Esophagus squamous epithelium (tissue), 5 donors: ENCODE results near the gene SH3TC1. TPM values are rescaled to one million over a fixed set of nuclear protein-coding genes. Genes with fewer than 3 reads are reported as not detected.

Experiments
- DNase-seq: peaks from one replicate; lab custom pipeline; 2025; lab: John Stamatoyannopoulos, UW
- H3K27ac ChIP-seq, 4 donors: fragments of 200-600 bp; sonication (generic); one replicate each; pipeline ENCODE4 v1.5.1; 2016 to 2019; ENCODE audit warnings: mild to moderate bottlenecking in 1 of 4
- H3K27me3 ChIP-seq, 4 donors: fragments of 200-600 bp; sonication (generic); 1 replicate in 3 of 4; 2 replicates in 1 of 4; pipeline versions ENCODE4 v1.5.1 to v1.6.0; 2017 to 2021; ENCODE audit warnings: antibody characterized with exemption in 1 of 4
- H3K36me3 ChIP-seq, 3 donors: fragments of 200-600 bp; sonication (generic); one replicate each; pipeline ENCODE4 v1.5.1; 2016 to 2019
- H3K4me1 ChIP-seq, 3 donors: fragments of 200-600 bp; sonication (generic); one replicate each; pipeline ENCODE4 v1.5.1; 2017 to 2019
- H3K4me3 ChIP-seq, 4 donors: fragments of 200-600 bp; sonication (generic); 1 replicate in 3 of 4; 2 replicates in 1 of 4; pipeline ENCODE4 v1.5.1; 2016 to 2019; ENCODE audit warnings: mild to moderate bottlenecking in 2 of 4, moderate library complexity in 1 of 4
- H3K9me3 ChIP-seq, 3 donors: fragments of 200-600 bp; sonication (generic); one replicate each; pipeline ENCODE4 v1.5.1; 2016 to 2019
- CTCF ChIP-seq, 6 experiments: fragments of 450-650 bp in 4 of 6; fragments of 200-600 bp in 2 of 6; sonication (generic) in 2 of 6; IDR thresholded peaks; one replicate each; pipeline ENCODE4 v1.5.1; 2016 to 2019; ENCODE audit warnings: antibody characterized with exemption in 6 of 6, mild to moderate bottlenecking in 4 of 6, moderate library complexity in 4 of 6
- POLR2A ChIP-seq, 4 donors: fragments of 450-650 bp; IDR thresholded peaks; one replicate each; pipeline ENCODE4 v1.6.1; 2017; ENCODE audit warnings: antibody characterized with exemption in 4 of 4, mild to moderate bottlenecking in 4 of 4, moderate library complexity in 3 of 4
- WGBS, 2 donors: methylation state at CpG; one replicate each; pipeline ENCODE4 v1.1.5; 2018; 5-methylcytosine and 5-hydroxymethylcytosine counted together
- intact Hi-C: fragments of 100-400 bp; cut with DNase I; formaldehyde crosslinking; loops from one replicate; pipeline ENCODE4 v1.15.0; 2022
- total RNA-seq, 4 donors: library from RNA; depleted of rRNA; stranded (reverse); fragments of >200 nt; gene quantifications; one replicate each; pipeline ENCODE4 v1.1.0, GENCODE V29; 2016
- donor health status: DM: yes; HTN: yes; CAD: no.

The SH3TC1 gene
- total RNA-seq, 4 donors from 2014 or later = 24.6 to 31.2 (median 27.1) TPM

DNA sequence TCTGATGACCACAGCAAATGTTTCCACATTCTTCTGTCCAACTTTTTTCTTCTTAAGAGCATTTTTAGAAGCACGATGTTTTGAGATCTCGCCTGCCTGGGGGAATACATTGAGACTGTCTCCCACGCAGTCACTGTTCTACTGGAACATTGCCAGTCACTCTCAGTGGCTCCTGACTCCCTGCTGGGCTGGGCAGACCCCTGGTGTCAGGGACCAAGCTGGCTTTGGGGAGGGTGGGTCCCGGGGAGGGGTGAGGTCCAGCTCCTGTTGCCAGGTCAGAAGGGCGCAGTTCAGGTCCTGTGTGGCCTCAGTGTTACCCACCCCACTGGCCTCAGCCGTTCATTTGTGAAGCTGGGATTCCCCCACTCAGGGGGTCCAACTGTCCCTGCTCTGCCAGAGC, 21.5 kb upstream of the SH3TC1 start:
- no peaks in the 10 kb centered on the region for H3K36me3 ChIP-seq
- H3K9me3 ChIP-seq = no peaks in the 10 kb centered on the region
- H3K4me3 ChIP-seq = no peak overlapping the region
- intact Hi-C loops = no loop called here
- DNase-seq = no peak
- TF ChIP-seq CTCF (IDR thresholded peaks at IDR 0.05) (no peak), POLR2A (IDR thresholded peaks at IDR 0.05) (no peak)
- H3K27ac ChIP-seq = no peak overlapping the region
- no peaks in the 10 kb centered on the region for H3K27me3 ChIP-seq
- H3K4me1 ChIP-seq = peaks cover 11 to 36% (median 14%) of the 10 kb centered on the region in 3 donors
- WGBS, 2 donors = 54 to 64% methylated on average over 4 to 5 of the region's 6 CpGs

DNA sequence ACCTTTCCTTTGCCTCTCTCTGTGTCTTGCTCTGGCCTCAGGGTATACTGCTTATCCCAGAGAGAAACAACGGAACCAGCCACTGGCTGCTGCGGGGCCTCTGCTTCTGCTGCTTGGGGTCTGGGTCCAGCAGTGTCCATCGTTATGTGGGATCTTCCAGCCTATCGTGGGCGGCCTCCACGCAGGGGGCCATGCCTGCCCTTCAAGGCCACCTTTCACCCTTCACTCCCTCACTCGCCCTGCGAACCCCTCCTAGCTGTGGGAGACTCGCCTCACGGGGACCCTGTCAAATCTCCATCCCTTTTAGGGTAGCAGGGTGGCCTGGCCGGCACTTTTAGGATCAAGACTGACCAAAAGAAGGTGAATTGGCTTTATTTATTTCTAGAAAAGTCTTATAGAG, 21.1 kb upstream of the SH3TC1 start:
- Histone ChIP-seq H3K27me3 (no peaks in the 10 kb centered on the region), H3K27ac (no peak overlapping the region), H3K4me1 (peaks cover 15 to 40% (median 18%) of the 10 kb centered on the region in 3 donors), H3K4me3 (no peak overlapping the region), H3K9me3 (no peaks in the 10 kb centered on the region), H3K36me3 (no peaks in the 10 kb centered on the region)
- intact Hi-C loops = no loop called here
- WGBS, 2 donors = 90 to 93% methylated on average over 3 to 11 of the region's 11 CpGs
- DNase-seq = no peak
- TF ChIP-seq CTCF (IDR thresholded peaks at IDR 0.05) (no peak), POLR2A (IDR thresholded peaks at IDR 0.05) (no peak)

DNA sequence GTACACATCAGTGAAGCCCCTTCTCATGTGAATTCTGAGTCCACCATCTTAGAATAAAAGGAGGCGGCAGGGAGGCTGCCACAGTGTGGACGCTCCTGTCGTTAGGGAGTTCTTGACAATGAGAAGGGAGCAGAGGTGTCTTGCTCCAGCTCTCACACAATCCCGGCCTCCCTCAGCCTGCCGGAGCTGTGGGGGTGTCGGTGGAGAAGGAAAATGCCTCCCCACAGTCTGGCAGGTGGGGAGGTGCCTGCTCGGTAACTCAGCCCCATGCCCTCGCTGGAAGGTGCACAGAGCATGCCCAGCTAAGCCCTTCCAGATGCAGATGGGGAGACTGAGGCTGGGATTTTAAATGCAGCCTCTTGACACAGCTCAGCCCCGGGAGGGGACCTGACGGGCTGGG, 20.0 kb upstream of the SH3TC1 start:
- Histone ChIP-seq H3K9me3 (no peaks in the 10 kb centered on the region), H3K27me3 (no peaks in the 10 kb centered on the region), H3K4me3 (no peak overlapping the region), H3K4me1 (peaks cover 26 to 51% (median 30%) of the 10 kb centered on the region in 3 donors), H3K27ac (no peak overlapping the region), H3K36me3 (no peaks in the 10 kb centered on the region)
- intact Hi-C loops = no loop called here
- 77 to 87% methylated on average over 3 to 9 of the region's 10 CpGs for WGBS, 2 donors
- TF ChIP-seq CTCF (IDR thresholded peaks at IDR 0.05) = no peak
- no peak for TF ChIP-seq POLR2A (IDR thresholded peaks at IDR 0.05)
- no peak for DNase-seq

- no peak overlapping the region for H3K4me3 ChIP-seq
- WGBS, 2 donors = 80% methylated on average over 1 of the region's 9 CpGs; no CpG with 5 or more reads in 1 of the 2 donors
- peaks cover 31 to 58% (median 34%) of the 10 kb centered on the region in 3 donors for H3K4me1 ChIP-seq
- intact Hi-C loops = no loop called here
- no peaks in the 10 kb centered on the region for H3K9me3 ChIP-seq
- TF ChIP-seq POLR2A (IDR thresholded peaks at IDR 0.05) (no peak), CTCF (IDR thresholded peaks at IDR 0.05) (no peak)
- H3K27me3 ChIP-seq = no peaks in the 10 kb centered on the region
- peak overlapping the region in 2 of 4 donors; percentile 62 to 94 for H3K27ac ChIP-seq
- H3K36me3 ChIP-seq = no peaks in the 10 kb centered on the region
- no peak for DNase-seq
Measured at GRCh38 chr4:8179771-8180170, 19.3 kb upstream of the SH3TC1 start.

GRCh38 chr4:8180310-8181093, 18.6 kb upstream of the SH3TC1 start:
- intact Hi-C loops = no loop called here
- Histone ChIP-seq H3K27me3 (no peaks in the 10 kb centered on the region), H3K27ac (peak overlapping the region in 2 of 4 donors; percentile 62 to 94), H3K4me3 (no peak overlapping the region), H3K9me3 (no peaks in the 10 kb centered on the region), H3K36me3 (no peaks in the 10 kb centered on the region), H3K4me1 (peaks cover 31 to 66% (median 34%) of the 10 kb centered on the region in 3 donors)
- WGBS, 2 donors = 57 to 68% methylated on average over 8 of the region's 8 CpGs
- TF ChIP-seq POLR2A (IDR thresholded peaks at IDR 0.05) (no peak), CTCF (IDR thresholded peaks at IDR 0.05) (no peak)
- DNase-seq = no peak
